Endothelial cell of umbilical vein (primary cell): Measurements from ENCODE around the gene PLCG2. TPM values are rescaled to one million over a fixed set of nuclear protein-coding genes. Genes with fewer than 3 reads are reported as not detected.

Experiments
- BruUV-seq: library from RNA; stranded (reverse); fragments of 400-500 nt; replicated peaks from 2 replicates; lab custom pipeline; 2021; lab: Mats Ljungman, UMichigan
- CTCF ChIA-PET: fragments of 300-600, 350-600 bp; sonication (Branson Sonifier 250); formaldehyde crosslinking; loops from one replicate; lab custom pipeline; 2021; ENCODE audit warnings: antibody characterized with exemption, inconsistent platforms; lab: Charles Lee
- POLR2A ChIA-PET: fragments of 300-600, 350-600 bp; sonication (Branson Sonifier 250); formaldehyde crosslinking; loops from one replicate; lab custom pipeline; 2021; ENCODE audit warnings: antibody characterized with exemption, inconsistent platforms; lab: Charles Lee
- DNase-seq: peaks from one replicate; pipeline ENCODE4 v3.0.0-alpha.2; 2011; ENCODE audit warnings: low read depth, low spot score
- FAIRE-seq: peaks from 2 replicates; lab custom pipeline; 2011; peaks lifted over from hg19 to GRCh38; lab: Jason Lieb, UNC
- H2AFZ ChIP-seq: 2 replicates; pipeline ENCODE4 v1.6.0; 2012; ENCODE audit warnings: low read depth, low read length, control low read depth, inconsistent platforms
- H3K27ac ChIP-seq: 2 replicates; pipeline ENCODE4 v1.5.1; 2011; ENCODE audit warnings: low read depth, mild to moderate bottlenecking, control low read depth, low read length, moderate library complexity; ENCODE audit not compliant: insufficient read depth
- H3K27me3 ChIP-seq, 2 experiments: 2 replicates each; pipeline versions ENCODE4 v1.6.0 to v1.6.1; 2011; ENCODE audit warnings: low read length in 2 of 2, mixed read lengths in 1 of 2; ENCODE audit not compliant: control insufficient read depth in 2 of 2, insufficient read depth in 2 of 2
- H3K36me3 ChIP-seq, 2 experiments: 2 replicates in 1 of 2; 3 replicates in 1 of 2; pipeline ENCODE4 v1.5.1; 2011; ENCODE audit warnings: low read length in 2 of 2, mild to moderate bottlenecking in 1 of 2, moderate library complexity in 1 of 2; ENCODE audit not compliant: control insufficient read depth in 2 of 2, insufficient read depth in 2 of 2; ENCODE audit errors: extremely low read depth in 1 of 2
- H3K4me1 ChIP-seq: 3 replicates; pipeline ENCODE4 v1.5.1; 2011; ENCODE audit warnings: mild to moderate bottlenecking, low read length; ENCODE audit not compliant: control insufficient read depth, insufficient read depth; ENCODE audit errors: extremely low read depth
- H3K4me2 ChIP-seq: 2 replicates; pipeline ENCODE4 v1.6.1; 2011; ENCODE audit warnings: low read length, control low read depth, mixed read lengths; ENCODE audit not compliant: insufficient read depth
- H3K4me3 ChIP-seq, 3 experiments: fragments of 200-600 bp in 1 of 3; sonication (generic), shearing (Covaris generic) in 1 of 3; replicated peaks in 1 of 3; 2 replicates each; pipeline ENCODE4 v1.5.1; 2011 to 2016; ENCODE audit warnings: control low read depth in 3 of 3, low read length in 3 of 3, mild to moderate bottlenecking in 2 of 3, inconsistent platforms in 1 of 3, low read depth in 1 of 3, moderate library complexity in 1 of 3; ENCODE audit not compliant: insufficient read depth in 1 of 3
- H3K79me2 ChIP-seq: 2 replicates; pipeline ENCODE4 v1.6.0; 2012; ENCODE audit warnings: low read length, inconsistent platforms; ENCODE audit not compliant: control insufficient read depth, insufficient read depth
- H3K9ac ChIP-seq: replicated peaks from 2 replicates; pipeline ENCODE3; 2011; ENCODE audit warnings: low read length, control low read depth; ENCODE audit not compliant: insufficient read depth; ENCODE audit errors: extremely low read depth
- H3K9me1 ChIP-seq: replicated peaks from 3 replicates; pipeline ENCODE4 v1.6.0; 2011; ENCODE audit warnings: mild to moderate bottlenecking, low read length; ENCODE audit not compliant: control insufficient read depth, insufficient read depth; ENCODE audit errors: extremely low read depth
- H3K9me3 ChIP-seq: replicated peaks from 2 replicates; pipeline ENCODE4 v1.5.1; 2012; ENCODE audit warnings: low read length, inconsistent platforms; ENCODE audit not compliant: control insufficient read depth, insufficient read depth
- H4K20me1 ChIP-seq: replicated peaks from 2 replicates; pipeline ENCODE3; 2011; ENCODE audit warnings: mild to moderate bottlenecking, low read length; ENCODE audit not compliant: control insufficient read depth, insufficient read depth; ENCODE audit errors: extremely low read depth
- CTCF ChIP-seq, 2 donors: IDR thresholded peaks; 1 replicate in 1 of 2; 2 replicates in 1 of 2; pipeline ENCODE4 v1.5.1; 2011; ENCODE audit warnings: low read length in 2 of 2, mild to moderate bottlenecking in 2 of 2, moderate library complexity in 2 of 2, control low read depth in 1 of 2, inconsistent platforms in 1 of 2, low read depth in 1 of 2; ENCODE audit not compliant: insufficient read depth in 1 of 2; ENCODE audit errors: extremely low read depth in 1 of 2
- EZH2 ChIP-seq: IDR thresholded peaks from 2 replicates; pipeline ENCODE4 v1.6.1; 2012; ENCODE audit warnings: borderline replicate concordance, low read depth, mild to moderate bottlenecking, moderate library complexity, low read length, inconsistent platforms; ENCODE audit not compliant: severe bottlenecking
- JUN ChIP-seq: IDR thresholded peaks from 2 replicates; pipeline ENCODE4 v1.6.1; 2011; ENCODE audit warnings: borderline replicate concordance, low read depth; ENCODE audit not compliant: insufficient read length, insufficient read depth
- MAX ChIP-seq: IDR thresholded peaks from 2 replicates; pipeline ENCODE4 v1.6.1; 2011; ENCODE audit not compliant: insufficient read depth, insufficient read length
- MYC ChIP-seq: IDR thresholded peaks from one replicate; pipeline ENCODE4 v1.6.1; 2011; ENCODE audit warnings: mild to moderate bottlenecking, low read depth, low read length
- dilution Hi-C: fragments of 300-500 bp; cut with MboI; formaldehyde crosslinking; loops from one replicate; pipeline ENCODE4 v1.15.0; 2019; ENCODE audit warnings: low sequenced_read_pairs; ENCODE audit not compliant: extremely low pct_ligation_motif_present
- intact Hi-C: fragments of 100-400 bp; cut with micrococcal nuclease; formaldehyde crosslinking; loops from one replicate; pipeline ENCODE4 v1.10.0; 2022
- polyA plus RNA-seq, 4 experiments: library from polyadenylated mRNA; depleted of rRNA in 3 of 4; stranded (reverse) in 3 of 4; unstranded in 1 of 4; fragments of >200 nt; gene quantifications; 2 replicates each; pipeline versions ENCODE4 v1.2.1 to v1.2.3, GENCODE V29; 2011 to 2012; ENCODE audit warnings: missing spikeins in 1 of 4
- total RNA-seq: library from RNA; stranded (reverse); gene quantifications from 2 replicates; pipeline ENCODE4 v1.2.3, GENCODE V29; 2021

Gene PLCG2
- total and polyA plus RNA-seq, 2 donors (not counting 3 experiments of a cell fraction or from before 2014, with no cell fraction given): 10.8 to 13.6 TPM

GRCh38 chr16:81861915-81862314 lies 82.8 kb downstream of the PLCG2 start:
- no peaks in the 10 kb centered on the region for H3K9me1 ChIP-seq
- peak; percentile 82 for DNase-seq
- POLR2A ChIA-PET: no interaction called here
- CTCF ChIA-PET: interaction anchor here (0.8 to 5.6 kb wide), 2 partner anchors 11 to 24 kb away, joined by 3 to 46 read pairs; no protein-coding TSS in a partner anchor
- H3K9me3 ChIP-seq: no peaks in the 10 kb centered on the region
- H2AFZ ChIP-seq: peak overlapping the region; percentile 89
- H3K4me3 ChIP-seq: no peak overlapping the region
- intact Hi-C loops: loop anchor here (1.0 kb wide), 1 partner anchor 106 kb away; no protein-coding TSS in a partner anchor
- TF ChIP-seq CTCF (IDR thresholded peaks at IDR 0.05; ENCODE audit: extremely low read depth in 1 of 2, insufficient read depth in 1 of 2, low read depth in 1 of 2, low read length in 2 of 2): no peak
- TF ChIP-seq EZH2: no peak
- TF ChIP-seq JUN: no peak
- TF ChIP-seq MAX: peak; percentile 18
- TF ChIP-seq MYC: no peak
- FAIRE-seq: peak; percentile 97
- H4K20me1 ChIP-seq: no peaks in the 10 kb centered on the region
- H3K9ac ChIP-seq: no peak overlapping the region
- dilution Hi-C loops: no loop called here
- H3K4me1 ChIP-seq: peaks cover 19% of the 10 kb centered on the region
- peak overlapping the region; percentile 55 for H3K4me2 ChIP-seq
- no peaks in the 10 kb centered on the region for H3K79me2 ChIP-seq
- no TSS peak for BruUV-seq
- no peaks in the 10 kb centered on the region for H3K27me3 ChIP-seq
- peak overlapping the region; percentile 19 for H3K27ac ChIP-seq
- H3K36me3 ChIP-seq: no peaks in the 10 kb centered on the region
